Airway epithelial cell (primary cell): ENCODE data around the gene CYB5R3. TPM values are rescaled to one million over a fixed set of nuclear protein-coding genes. Genes with fewer than 3 reads are reported as not detected.

Experiments
- total RNA-seq: library from RNA; depleted of rRNA; stranded (reverse); fragments of >200 nt; gene quantifications from 2 replicates; pipeline ENCODE4 v1.2.3, GENCODE V29; 2015

The CYB5R3 gene
- total RNA-seq = 60.1 and 95.2 TPM in 2 replicates

DNA sequence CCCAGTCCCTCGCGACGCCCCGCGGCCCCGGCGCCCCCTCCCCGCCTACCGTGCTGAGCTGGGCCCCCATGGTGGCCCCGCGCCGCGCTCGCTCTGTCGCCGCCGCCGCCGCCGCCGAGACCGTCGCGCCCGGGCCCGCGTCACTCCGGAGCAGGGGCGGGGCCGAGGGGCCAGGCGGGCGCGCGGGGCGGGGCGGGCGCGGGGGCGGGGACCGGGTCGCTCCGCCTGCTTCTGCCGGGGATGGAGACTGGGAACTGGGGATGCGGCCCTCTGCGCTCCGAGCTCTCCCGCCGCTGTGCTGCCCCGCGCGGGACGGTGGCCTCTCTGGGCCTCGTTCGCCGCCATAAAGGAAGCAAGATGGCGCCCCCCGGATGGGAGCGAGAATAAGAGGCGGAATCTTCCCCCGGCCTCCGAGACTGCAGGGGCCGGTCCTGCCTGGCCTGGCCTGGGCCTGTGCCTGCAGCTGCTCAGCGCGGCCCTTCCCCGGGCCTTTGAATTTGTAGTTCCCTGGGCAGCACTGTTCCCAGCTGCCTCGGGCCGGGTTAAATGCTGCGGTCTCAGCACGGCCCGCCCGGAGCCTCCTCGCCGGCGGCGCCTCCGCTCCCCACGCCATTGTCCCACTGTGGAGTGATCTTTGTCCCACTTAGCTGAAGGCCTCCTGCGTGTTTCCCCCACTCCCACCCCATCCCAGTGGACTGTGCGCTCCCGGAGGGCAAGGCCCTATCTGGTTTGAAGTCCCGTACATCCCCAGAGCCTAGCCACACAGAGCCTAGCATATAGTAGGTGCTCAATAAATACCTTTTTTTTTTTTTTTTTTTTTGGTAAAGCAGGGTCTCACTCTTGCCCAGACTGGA, at the start of gene CYB5R3:
Gene CYB5R3 (minus strand): TSS at position 147 of the 854 bp plus-strand sequence. CDS start 77 bp downstream, at position 70.

DNA sequence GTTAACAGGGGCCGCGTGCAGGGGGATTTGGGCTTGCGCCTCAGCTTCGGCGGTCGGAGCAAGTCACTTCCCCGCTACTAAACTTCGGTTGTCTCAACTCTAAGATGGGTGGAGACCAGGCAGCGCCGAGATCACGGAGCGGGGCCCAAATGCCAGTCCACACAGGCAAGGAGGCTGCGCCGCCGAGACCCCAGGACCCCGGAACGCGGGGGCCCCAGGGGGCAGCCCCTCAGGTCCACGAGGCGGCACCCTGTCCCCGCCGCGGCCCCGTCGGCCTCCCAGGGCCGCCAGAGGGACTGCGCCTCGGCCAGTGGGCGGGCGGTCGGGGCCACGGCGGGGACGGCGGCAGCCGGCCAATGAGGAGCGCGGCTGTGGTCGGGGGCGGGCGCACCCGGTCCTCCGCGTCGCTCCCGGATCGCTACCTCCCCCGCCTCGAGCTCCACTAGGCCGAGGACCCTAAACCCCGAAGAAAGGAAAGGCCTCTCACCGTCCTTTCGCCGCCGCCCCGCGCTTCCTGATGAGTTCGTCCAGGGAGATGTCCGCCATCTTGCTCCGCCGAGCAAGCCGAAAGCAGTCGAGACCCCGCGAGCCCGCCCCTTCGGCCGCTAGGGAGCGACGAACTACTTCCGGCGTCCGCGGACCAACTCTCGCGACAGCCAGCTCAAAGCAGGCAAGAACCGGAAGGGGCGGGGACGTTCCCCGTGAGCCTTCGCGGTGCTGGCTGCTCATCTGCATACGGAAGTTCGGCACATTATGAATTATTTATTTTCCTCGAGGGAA, 34.7 kb downstream of the CYB5R3 start, which contains the start of gene POLDIP3:
Gene POLDIP3 (minus strand): TSS at position 572 of the 780 bp plus-strand sequence. CDS start 26 bp downstream, at position 546.

Other genes with a start within 250 kb of the CYB5R3 start
- gene NFAM1, start 217.0 kb downstream of the CYB5R3 start, total RNA-seq = 0.07 TPM in 1 of 2 replicates, not detected in the other
- gene RRP7A, start 129.6 kb downstream of the CYB5R3 start, total RNA-seq = 36.4 and 38.7 TPM in 2 replicates
- gene SERHL2, start 95.4 kb downstream of the CYB5R3 start, total RNA-seq = 3.0 and 5.8 TPM in 2 replicates
- 21.6 and 29.6 TPM in 2 replicates for gene POLDIP3, start 34.5 kb downstream of the CYB5R3 start, total RNA-seq
- gene ATP5MGL, start 8.8 kb downstream of the CYB5R3 start, total RNA-seq = not detected in 2 replicates
- 17.9 and 27.7 TPM in 2 replicates for gene A4GALT, start 71.5 kb upstream of the CYB5R3 start, total RNA-seq
- gene ARFGAP3, start 207.9 kb upstream of the CYB5R3 start, total RNA-seq = 17.7 and 30.1 TPM in 2 replicates